HG03442 (cell line): ENCODE measurements around the gene KLHL30.

Experiments
- ATAC-seq: cut with Tn5 transposase; IDR thresholded peaks from one replicate; pipeline ENCODE4 v1.9.1; 2021; ENCODE audit warnings: mild to moderate bottlenecking, moderate library complexity; ENCODE audit not compliant: unreplicated experiment

Gene KLHL30

GRCh38 chr2:238173692-238174091, 35.2 kb downstream of the KLHL30 start:
- no peak for ATAC-seq

GRCh38 chr2:238174291-238174690, 35.8 kb downstream of the KLHL30 start:
- ATAC-seq, result no peak

GRCh38 chr2:238174701-238175100, 36.2 kb downstream of the KLHL30 start:
- no peak for ATAC-seq

DNA sequence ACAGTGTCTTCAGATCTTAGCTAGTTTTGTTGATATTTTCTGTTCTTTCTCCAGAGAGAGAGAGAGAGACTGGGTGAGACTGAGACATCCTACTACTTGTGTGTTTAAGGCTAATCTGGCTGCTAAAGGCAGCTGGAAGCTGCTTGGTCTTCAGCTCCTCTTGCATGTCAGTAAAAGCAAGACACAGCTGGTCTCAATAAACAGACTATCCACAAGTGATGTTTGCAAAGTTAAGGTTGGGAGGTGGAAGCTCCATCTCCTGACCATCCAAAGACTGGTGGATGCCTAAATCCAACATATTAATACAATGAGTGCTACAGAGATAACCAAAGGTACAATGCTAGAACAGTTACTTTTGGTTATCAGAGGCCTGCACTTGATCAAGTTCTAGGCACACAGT, 38.1 kb downstream of the KLHL30 start:
- no peak for ATAC-seq

DNA sequence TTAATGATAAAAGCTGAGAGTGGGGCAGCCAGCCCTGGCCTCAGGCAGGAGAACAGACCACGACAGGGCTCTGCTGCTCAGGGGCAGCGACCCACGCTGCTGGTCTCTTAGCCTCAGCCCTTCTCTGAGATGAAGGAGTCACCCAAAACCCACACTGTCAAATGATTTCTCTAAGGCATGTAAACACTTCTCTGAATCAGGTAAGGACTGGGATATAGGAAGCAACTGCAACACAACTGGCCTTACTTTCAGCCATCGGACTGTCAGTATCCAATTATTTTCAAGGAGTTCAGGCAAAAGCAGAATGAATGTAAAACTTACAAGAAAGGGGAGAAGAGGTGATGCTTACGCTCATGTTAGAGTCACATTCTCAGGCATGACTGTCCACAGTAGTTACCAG, 42.1 kb downstream of the KLHL30 start:
- ATAC-seq, result no peak

DNA sequence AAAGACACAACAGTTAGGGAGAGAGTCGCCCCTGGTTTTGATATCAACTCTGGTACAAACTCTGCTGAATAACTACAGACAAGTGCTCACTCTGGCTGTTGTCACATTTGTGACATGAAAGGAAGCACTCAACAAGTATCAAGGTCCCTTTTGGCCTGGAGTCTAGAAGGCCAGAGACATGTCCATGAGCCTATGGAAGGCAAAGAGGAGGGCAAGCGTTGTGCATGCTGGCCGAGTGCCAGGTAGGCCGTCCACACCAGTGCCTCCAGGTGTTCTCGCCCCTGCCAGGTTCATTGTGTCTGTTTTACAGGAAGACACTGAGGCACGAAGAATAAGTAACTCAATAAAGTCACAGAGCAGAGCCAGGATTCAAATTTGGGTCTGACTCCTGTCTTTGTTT, 43.9 kb downstream of the KLHL30 start:
- no peak for ATAC-seq

GRCh38 chr2:238183821-238184220, 45.4 kb downstream of the KLHL30 start:
- ATAC-seq, result no peak

- ATAC-seq, result no peak
Measured at GRCh38 chr2:238187618-238188548, 49.4 kb downstream of the KLHL30 start.

DNA sequence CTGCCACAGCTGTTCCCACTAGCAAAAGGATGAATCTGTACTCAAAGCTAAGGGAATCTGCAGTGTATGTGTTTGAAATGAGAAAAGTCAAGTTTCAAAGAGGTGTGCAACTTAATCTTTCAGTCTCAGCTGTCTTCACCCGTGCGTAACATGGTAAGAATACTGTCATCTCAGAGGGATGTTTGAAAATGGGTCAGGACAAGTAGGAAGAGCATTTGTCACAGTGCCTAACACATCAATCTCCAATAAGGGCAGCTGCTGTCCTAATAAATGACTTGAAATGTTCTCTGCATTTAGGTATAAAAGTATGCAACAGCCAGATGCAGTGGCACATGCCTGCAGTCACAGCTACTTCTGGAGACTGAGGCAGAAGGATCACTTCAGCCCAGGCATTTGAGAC, 52.0 kb downstream of the KLHL30 start:
- no peak for ATAC-seq
